Cerebellar nuclear complex (tissue), 1 donor: ENCODE data around the gene MYO6.
"Not testable (repeated sequence)": the region's sequence is repeated elsewhere in the genome, so short reads cannot be mapped to it uniquely, and the experiment has no call there.

ENCODE experiments used
- DNase-seq, 2 experiments: peaks; one replicate each; lab custom pipeline; 2025; lab: John Stamatoyannopoulos, UW

Gene MYO6

DNA sequence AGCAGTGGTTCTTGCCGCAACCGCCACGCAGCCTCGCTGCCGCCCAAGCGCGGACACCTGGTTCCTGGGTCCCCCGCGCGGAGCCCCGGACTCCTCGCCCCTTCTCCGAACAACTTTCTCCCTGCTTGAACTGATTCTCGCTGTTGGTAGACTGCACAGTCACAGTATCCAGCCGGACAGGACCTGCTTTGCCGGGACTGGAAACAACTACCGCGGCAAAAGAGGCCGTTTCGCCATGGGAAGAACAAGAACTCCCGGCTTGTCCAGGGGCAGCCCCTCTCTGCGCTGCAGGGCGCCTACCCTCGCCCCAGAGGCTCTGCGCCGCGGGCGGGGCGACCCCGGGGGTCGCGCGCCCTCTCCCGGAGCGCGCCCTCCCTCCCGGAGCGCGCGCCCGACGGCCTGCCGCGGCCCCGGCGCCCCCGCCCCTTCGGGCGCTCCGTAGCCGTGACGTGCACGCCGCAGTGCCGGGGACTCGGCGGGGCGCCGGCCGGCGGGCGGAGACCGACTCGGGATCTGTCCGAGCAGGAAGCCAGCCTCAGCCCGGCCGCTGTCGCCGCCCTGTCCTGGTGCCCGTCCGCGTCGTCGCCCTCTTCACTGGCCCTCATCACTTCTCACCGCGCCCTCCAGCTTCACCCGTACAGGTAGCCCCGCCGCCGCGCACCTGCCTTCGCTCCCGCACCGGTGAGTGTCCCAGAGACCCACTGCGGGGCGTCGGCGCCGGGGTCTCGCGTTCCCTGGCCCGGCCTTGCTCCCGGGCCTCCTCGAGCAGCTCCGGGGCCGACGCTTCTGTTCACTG, at the start of gene MYO6:
MYO6 (plus strand) TSS at position 497 of the 796 bp plus-strand sequence. CDS start 68,309 bp downstream, outside the sequence.
- DNase-seq = no peak

DNA sequence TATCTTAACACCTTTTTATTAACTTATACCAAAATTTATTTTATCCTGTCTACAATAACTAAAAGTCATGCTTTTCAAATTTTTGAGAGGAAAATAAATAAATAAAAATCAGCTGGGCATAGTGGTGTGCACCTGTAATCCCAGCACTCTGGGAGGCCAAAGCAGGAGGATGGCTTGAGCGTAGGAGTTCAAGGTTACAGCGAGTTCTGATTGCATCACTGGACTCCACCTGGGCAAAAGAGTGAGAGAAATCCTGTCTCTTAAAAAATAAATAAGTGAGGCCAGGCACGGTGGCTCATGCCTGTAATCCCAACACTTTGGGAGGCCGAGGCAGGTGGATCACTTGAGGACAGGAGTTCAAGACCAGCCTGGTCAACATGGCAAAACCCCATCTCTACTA, 40.7 kb upstream of the MYO6 start:
- not testable (repeated sequence) for DNase-seq

DNA sequence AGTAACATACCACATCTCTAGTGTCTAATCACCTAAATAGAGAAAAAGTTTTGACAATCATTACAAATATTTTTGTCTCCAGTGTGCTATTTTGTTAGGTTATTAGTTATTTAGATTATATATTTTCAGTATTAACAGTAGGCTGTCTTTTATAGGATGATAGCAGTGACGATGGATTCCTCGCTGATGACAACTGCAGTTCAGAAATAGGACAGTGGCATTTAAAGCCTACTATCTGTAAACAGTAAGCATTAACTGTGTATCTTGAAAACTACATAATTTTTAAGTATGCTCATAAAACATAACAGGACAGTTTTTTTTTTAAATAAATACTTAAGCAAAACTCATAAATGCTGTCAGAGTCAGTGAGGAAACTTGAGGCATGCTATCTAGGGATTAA, 37.9 kb upstream of the MYO6 start:
- DNase-seq = no peak

DNA sequence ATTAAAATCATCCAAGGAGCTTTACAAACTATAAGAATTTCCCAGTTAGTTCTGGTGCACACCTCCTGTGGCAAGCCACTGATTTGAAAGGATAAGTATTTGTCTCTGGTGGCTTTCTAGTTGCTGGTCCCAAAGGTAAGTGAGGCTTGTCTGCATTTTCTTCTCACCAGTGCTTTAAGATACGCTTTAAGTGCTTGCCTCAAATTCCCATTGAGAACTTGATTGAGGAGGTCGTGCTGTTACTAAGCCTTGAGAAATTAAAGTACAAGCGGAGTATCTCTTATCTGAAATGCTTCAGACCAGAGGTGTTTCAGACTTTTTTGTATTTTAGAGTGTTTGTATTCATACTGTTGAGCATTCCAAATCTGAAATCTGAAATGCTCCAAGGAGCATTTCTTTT, 29.9 kb upstream of the MYO6 start:
- no peak for DNase-seq

DNA sequence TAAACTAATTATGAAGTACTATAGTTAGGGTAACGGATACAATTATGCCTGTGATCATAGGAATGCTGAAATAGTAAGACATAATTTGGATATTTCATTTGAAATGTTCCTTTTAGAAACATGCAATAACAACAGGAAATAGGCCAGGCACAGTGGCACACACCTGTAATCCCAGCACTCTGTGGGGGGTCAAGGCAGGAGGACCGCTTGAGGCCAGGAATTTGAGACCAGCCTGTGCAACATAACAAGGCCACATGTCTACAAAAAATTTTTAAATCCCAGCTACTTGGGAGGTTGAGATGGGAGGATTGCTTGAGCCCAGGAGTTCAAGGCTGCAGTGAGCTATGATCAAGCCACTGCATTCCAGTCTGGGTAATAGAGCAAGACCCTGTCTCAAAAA, 25.7 kb upstream of the MYO6 start:
- DNase-seq = no peak

DNA sequence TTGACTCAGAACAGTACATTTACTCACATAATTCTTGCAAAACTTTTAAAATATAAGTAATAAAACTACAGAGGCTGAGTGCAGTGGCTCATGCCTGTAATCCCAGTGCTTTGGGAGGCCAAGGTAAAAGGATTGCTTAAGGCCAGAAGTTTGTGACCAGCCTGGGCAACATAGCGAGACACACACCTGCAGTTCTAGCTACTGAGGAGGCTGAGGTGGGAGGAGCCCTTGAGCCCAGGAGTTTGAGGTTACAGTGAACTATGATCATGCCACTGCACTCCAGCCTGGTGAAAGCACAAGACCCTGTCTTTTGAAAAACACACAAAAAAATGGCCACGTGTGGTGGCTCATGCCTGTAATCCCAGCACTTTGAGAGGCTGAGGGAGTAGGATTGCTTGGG, 21.8 kb upstream of the MYO6 start:
- no peak for DNase-seq

DNA sequence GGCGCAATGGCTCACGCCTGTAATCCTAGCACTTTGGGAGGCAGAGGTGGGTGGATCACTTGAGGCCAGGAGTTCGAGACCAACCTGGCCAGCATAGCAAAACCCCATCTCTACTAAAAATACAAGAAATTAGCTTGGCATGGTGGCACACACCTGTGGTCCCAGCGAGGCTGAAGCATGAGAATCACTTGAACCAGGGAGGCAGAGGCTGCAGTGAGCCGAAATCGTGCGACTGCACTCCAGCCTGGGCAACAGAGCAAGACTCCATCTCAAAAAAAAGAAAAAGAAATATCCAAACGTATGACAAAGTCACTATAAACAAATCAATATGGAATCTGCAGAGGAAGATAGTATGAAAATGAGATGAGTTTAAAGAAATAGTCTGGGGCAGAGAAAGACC, 18.0 kb upstream of the MYO6 start:
- DNase-seq = not testable (repeated sequence)

DNA sequence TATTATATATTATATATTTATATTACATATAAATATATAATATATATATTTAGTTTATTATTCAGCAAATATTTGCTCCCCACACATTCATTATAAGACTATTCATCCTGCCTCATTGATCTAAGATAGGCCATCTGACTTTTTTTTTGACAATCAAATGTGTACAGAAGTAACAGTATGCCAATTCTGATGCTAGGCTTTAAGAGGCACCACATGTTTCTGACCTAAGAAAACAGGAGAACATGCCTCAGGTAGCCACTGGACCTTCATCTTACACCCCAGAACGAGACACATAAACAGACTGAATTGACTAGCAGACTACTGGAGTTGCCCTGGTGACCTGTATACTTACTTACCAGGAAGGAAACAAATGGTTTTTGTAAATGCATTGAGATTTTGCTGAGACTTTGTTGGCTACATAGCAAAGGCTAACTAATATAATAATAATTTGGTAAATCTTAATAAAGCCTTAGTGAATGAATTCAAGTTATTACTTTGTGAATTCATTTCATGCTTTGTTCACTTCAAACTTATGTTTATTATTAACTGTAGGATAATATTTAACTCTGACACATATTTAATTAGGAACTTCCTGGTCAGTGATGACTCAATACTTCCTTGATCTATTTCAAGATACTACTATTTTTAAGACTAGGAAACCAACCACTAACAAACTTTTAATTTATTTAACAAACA, 13.4 kb upstream of the MYO6 start:
- no peak for DNase-seq

DNA sequence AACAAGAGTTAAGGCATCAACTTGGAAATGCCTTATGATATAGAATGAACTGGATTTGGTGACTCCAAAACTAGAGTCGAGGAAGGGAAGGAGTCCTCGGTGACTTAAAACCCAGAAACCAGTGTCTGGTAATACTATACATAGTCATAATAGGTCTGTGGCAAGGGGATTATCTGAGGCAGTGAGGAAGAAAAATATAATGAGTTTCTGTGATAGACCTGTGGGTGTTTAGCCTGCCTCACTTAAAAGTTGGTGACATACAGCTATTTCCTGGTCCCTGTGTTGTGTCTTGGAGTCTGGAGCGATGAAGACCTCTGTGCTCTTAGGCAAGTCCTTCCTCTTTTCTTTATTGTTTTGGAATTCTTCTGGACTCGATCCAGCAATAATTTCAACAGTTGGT, 5.1 kb upstream of the MYO6 start:
- no peak for DNase-seq

DNA sequence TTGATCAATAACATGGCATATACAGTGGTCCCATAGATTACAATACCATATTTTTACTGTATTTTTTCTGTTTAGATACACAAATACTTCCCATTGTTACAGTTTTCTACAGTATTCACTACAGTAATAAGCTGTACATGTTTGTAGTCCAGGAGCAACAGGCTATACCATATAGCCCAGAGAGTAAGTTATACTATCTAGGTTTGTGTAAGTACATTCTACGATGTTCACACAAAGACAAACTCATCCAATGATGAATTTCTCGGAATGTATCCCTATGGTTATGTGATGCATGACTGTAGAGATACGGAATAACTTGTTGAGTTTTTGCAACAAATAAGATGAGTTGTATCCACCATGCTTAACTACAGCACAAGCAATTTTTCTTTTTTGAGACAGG, 3.6 kb upstream of the MYO6 start:
- DNase-seq = no peak

DNA sequence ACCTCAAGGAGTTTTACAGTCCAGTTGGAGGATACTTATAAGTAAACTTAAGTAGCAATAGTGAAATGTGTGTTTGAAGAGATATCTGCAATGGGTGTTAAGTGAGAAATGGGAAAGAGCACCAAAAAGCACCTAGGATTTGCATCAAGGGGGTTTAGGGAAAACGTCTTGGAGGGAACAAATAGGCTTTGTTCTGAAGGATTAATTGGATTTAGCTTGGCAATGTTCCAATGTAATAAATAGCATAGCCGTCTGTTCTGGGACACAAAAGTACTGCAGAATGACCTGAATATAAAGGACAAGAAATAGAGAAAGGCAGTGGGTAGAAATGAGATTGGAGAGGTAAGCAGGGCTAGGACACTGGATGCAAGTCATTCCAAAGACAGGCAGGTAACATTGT, 2.8 kb upstream of the MYO6 start:
- DNase-seq = no peak

DNA sequence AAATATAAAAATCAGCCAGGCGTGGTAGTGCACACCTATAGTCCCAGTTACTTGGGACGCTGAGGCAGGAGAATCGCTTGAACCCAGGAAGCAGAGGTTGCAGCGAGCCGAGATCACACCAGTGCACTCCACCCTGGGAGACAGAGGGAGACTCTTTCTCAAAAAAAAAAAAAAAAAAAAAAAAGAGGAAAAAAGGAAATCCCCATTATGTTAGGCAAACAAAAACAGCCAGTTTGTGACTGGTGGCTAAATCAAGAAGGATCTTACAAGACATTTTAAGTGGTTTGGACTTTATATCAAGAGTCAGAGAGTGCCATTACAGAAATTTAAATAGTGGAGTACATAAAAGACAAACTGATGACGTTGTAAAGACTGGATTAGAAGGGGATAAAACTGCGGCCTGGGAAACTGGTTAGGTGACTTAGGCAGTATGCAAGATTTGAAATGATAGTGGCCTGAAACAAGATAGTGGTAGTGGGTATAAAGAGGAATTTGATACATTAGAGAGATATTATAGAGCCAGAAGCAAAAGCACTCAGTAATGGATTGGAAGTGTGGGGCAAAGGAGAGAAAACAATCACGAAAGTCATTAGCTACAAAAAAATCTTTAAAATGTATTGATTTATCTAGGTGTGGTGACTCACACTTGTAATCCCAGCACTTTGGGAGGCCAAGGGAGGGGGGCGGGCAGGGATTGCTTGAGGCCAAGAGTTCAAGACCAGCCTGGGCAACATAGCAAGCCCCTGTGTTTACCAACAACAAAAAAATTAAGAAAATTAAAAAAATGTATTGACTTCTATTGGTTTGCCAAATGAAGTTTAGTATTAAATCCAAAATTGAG, 1.7 kb upstream of the MYO6 start:
- no peak for DNase-seq

DNA sequence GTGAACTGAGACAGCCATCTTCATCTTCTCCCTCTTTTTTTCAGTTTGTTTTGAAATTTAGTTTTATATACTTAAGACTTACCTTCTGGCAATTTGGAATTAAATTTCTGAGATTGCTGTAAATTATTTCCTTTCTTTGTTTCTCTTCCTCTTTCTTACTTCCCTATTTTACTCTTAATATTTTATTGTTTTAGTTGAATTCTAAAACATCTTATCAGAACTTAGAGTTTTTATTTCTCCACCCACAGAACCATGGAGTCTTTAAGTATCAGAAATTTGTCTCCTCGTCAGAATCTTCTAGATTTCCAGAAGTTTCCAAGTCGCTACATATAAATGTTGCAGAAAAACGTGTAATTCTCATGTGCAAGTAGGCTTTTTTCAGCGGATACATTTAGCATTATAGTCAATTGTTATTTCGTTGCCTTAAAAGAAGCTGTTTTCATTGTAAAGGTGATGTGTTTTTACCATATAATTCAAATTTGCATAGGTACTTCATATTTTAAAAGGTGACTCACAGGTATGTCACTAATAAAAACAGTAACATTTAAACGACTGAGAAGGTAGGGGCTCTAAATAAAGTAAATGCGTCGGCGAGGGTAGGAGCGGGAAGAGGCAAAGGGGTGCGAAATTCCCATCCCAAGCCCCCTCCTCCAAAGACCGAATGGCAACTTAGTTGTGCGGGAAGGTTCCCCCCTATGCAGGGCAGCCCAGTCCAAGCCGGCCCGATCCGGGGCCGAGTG, 866 bp upstream of the MYO6 start:
- DNase-seq = no peak

DNA sequence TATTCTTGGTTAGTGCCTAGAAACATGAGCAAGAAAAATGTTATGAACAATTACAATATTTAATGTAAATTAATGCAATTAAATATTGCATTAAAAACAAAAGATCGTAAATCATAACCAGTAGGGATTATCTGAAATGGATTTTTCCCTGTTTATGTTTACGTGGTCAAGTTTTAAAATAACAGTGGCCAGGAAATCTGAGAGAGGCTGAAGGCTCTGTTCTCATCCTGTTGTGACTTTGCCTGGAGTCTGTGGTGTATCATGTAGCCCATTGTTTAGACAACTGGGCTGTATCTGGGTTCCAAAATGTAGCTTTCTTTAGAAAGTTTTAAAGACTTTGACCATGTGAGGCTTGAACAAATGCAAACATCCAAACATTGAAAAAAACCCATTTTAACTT, 2.4 kb downstream of the MYO6 start:
- DNase-seq = no peak

DNA sequence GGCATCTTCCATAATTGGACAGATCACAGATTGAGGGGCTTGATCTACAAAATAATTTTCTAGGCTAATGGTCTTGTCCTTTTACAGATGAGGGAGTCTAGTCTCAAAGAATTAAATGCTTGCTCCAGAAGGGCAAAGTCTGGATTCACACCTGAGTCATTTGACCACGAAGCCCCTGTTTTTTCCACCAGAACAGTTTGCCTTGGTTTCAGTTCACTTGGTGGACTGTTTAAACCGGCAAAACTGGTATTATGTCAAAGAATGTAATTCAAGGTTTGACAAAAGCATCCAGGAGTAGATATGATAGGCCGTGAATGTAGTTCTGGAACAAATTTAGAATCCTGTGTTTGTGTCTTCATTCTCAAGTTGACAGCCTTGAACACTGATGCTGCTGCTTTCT, 3.3 kb downstream of the MYO6 start:
- DNase-seq = no peak

DNA sequence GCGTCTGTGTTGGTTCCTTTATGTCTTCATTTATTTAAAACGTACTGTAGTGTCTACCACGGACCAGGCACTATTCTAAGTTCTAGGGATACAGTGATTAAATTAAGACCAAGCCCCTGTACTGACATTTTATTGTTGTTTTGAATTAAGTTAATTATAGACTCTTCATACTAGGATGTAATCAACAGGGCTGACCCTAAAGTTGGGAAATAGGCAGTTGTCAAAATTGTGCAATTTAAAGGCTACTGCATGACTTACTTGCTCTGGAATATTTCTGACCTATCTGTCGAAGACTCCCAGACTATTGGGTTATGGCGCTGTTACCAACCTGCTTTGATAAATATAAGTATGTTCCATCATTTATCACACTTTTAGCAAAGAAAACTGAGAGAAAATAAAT, 6.7 kb downstream of the MYO6 start:
- no peak for DNase-seq

DNA sequence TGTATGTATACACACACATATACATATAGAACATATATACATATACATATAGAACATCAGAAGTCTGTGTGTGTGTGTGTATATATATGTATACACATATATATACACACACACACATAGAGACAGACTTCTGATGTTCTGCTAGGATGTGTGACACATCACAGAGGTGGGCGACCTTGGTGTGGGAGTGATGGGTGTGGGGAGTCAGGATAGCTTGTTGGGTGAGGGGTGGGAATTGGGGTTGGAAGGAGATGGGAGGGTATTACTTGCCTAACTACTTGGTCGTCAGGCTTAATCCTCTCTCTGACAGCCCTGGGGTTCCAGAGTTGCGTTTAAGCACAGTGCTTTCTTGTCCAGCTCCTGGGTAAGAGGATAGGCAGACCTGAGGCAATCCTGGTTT, 8.3 kb downstream of the MYO6 start:
- no peak for DNase-seq

DNA sequence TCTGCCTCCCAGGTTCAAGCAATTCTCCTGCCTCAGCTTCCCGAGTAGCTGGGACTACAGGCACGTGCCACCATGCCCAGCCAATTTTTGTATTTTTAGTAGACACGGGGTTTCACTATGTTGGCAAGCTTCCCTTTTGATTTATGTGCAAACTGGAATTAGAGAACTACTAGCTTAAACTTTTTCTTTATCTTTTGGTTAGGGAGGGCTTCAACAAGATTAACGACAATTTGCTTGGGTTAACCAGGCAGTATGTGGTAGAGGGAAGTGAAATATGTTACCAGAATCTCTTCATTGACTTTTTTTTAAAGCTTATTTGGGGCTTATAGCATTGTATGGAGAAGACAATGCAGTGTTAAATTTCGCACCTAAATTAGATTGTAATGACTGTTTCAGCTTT, 9.0 kb downstream of the MYO6 start:
- DNase-seq = no peak

DNA sequence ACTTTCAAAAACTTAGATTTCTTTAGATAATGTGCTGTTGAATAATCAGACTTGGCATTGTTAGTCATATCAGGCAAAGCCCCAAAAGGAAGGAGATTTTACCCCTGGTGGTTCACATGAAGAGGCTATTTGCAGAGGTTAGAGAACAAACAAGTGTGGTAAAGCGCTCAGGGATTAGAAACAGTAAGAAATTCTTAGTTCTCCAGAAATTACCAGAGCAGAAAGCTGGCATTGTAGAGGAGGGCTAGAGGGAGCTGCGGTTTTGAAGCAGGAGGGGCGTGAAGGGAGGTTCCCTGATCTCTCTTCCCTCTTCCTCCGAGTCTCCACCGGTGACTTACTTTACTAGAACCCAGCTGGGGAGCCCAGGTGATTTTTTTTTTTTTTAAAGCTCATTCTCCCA, 10.2 kb downstream of the MYO6 start:
- DNase-seq = no peak

DNA sequence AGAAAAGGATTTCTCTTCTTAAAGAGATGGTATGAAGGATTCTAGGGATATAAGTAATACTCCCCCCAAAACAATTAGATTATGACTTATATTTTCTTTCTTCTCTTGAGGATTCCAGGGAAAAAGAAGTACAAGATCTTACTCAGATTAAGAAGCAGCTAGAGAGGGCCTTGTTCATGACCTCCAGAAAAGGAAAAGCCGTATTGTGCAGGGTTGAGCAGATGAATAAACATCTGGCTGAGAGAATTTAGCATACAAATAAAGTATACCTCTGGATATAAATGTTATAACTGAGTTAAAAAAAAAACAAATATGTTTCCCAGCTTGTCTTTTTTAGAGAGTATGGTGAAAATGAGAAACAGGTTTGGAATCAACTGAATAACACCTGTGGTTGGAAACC, 11.3 kb downstream of the MYO6 start:
- no peak for DNase-seq

DNA sequence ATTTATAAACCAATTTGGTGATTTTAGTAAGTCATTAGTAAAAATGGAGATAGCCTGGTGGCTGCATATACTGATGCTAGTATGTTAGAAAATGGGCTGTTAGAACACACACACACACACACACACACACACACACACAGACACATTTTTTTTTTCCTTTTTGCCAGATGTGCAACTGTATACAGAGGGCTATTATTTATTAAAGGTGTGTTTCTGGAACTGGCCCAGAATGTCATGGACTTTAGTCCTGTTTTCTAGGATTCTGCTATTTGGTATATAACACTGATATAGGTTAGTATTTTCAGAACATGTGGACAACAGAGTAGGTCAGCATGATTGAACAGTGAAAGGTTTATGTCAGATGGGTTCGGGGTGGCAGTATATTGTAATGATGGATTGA, 12.4 kb downstream of the MYO6 start:
- no peak for DNase-seq

DNA sequence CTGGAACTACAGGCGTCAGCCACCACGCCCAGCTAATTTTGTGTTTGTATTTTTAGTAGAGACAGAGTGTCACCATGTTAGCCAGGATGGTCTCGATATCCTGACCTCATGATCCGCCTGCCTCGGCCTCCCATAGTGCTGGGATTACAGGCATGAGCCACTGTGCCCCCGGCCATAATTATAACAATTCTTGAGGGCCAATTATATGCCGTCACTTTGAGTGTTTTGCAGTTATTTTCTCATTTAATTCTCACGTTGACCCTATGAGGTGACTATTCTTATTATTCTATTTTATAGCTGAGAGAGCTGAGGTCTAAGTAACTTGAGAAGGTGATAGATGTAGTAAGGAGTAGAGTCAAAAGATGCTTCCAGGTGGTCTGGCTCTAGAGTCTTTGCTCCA, 13.0 kb downstream of the MYO6 start:
- no peak for DNase-seq
